Measurements from ENCODE around the gene NRARP. TPM values are rescaled to one million over a fixed set of nuclear protein-coding genes. Genes with fewer than 3 reads are reported as not detected.

NRARP gene
- total and polyA plus RNA-seq, 2 of the 8 experiments (the other 6 are each of a cell fraction or from before 2014, with no cell fraction given): 32.5 to 37.2 TPM

DNA sequence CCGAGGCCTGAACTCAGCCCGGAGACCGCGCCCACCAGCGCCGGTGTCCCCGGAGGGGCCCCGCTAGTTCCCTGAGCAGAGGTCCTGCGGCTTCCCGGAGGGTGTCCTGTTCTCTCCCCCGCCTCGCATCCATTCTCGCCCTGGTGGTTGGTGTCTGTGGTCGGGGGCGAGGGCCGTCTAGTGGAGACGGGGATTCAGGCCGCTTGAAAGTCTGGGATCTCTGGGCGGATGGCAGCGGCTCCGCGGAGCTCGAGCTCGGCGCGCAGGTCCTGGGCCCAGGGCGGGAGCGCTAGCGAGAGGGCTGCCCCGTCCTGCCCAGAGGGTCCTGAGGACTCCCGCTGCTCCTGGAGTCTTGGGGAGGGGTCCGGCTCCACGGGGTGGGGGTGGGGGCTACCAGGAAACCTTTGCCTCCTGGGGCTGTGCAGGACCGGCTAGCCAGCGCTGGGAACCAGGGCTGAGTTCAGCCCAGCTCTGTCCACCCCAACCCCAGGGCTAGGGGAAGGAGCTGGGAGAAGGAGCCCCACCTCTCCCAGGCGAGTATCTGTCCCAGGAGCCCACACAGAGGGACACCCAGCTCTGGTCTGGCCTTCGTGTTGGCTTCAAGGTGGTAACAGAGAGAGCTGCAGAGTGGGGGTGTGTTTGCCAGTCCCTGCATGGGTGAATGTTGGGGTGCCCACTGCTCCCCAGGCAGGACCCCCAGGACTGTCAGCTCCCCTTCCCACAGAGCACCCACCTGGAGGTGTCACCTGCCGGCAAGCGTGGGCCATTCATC, 20.5 kb downstream of the NRARP start (continued):
- TF ChIP-seq, protein P1, sequence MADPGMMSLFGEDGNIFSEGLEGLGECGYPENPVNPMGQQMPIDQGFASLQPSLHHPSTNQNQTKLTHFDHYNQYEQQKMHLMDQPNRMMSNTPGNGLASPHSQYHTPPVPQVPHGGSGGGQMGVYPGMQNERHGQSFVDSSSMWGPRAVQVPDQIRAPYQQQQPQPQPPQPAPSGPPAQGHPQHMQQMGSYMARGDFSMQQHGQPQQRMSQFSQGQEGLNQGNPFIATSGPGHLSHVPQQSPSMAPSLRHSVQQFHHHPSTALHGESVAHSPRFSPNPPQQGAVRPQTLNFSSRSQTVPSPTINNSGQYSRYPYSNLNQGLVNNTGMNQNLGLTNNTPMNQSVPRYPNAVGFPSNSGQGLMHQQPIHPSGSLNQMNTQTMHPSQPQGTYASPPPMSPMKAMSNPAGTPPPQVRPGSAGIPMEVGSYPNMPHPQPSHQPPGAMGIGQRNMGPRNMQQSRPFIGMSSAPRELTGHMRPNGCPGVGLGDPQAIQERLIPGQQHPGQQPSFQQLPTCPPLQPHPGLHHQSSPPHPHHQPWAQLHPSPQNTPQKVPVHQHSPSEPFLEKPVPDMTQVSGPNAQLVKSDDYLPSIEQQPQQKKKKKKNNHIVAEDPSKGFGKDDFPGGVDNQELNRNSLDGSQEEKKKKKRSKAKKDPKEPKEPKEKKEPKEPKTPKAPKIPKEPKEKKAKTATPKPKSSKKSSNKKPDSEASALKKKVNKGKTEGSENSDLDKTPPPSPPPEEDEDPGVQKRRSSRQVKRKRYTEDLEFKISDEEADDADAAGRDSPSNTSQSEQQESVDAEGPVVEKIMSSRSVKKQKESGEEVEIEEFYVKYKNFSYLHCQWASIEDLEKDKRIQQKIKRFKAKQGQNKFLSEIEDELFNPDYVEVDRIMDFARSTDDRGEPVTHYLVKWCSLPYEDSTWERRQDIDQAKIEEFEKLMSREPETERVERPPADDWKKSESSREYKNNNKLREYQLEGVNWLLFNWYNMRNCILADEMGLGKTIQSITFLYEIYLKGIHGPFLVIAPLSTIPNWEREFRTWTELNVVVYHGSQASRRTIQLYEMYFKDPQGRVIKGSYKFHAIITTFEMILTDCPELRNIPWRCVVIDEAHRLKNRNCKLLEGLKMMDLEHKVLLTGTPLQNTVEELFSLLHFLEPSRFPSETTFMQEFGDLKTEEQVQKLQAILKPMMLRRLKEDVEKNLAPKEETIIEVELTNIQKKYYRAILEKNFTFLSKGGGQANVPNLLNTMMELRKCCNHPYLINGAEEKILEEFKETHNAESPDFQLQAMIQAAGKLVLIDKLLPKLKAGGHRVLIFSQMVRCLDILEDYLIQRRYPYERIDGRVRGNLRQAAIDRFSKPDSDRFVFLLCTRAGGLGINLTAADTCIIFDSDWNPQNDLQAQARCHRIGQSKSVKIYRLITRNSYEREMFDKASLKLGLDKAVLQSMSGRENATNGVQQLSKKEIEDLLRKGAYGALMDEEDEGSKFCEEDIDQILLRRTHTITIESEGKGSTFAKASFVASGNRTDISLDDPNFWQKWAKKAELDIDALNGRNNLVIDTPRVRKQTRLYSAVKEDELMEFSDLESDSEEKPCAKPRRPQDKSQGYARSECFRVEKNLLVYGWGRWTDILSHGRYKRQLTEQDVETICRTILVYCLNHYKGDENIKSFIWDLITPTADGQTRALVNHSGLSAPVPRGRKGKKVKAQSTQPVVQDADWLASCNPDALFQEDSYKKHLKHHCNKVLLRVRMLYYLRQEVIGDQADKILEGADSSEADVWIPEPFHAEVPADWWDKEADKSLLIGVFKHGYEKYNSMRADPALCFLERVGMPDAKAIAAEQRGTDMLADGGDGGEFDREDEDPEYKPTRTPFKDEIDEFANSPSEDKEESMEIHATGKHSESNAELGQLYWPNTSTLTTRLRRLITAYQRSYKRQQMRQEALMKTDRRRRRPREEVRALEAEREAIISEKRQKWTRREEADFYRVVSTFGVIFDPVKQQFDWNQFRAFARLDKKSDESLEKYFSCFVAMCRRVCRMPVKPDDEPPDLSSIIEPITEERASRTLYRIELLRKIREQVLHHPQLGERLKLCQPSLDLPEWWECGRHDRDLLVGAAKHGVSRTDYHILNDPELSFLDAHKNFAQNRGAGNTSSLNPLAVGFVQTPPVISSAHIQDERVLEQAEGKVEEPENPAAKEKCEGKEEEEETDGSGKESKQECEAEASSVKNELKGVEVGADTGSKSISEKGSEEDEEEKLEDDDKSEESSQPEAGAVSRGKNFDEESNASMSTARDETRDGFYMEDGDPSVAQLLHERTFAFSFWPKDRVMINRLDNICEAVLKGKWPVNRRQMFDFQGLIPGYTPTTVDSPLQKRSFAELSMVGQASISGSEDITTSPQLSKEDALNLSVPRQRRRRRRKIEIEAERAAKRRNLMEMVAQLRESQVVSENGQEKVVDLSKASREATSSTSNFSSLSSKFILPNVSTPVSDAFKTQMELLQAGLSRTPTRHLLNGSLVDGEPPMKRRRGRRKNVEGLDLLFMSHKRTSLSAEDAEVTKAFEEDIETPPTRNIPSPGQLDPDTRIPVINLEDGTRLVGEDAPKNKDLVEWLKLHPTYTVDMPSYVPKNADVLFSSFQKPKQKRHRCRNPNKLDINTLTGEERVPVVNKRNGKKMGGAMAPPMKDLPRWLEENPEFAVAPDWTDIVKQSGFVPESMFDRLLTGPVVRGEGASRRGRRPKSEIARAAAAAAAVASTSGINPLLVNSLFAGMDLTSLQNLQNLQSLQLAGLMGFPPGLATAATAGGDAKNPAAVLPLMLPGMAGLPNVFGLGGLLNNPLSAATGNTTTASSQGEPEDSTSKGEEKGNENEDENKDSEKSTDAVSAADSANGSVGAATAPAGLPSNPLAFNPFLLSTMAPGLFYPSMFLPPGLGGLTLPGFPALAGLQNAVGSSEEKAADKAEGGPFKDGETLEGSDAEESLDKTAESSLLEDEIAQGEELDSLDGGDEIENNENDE (IDR thresholded peaks at IDR 0.05; ENCODE audit: insufficient replicate concordance, low read length): no peak
- peak; percentile 13; the same call in 1 of the 2 replicates for TF ChIP-seq EGR1 (IDR thresholded peaks at IDR 0.05; ENCODE audit: borderline replicate concordance, low read depth, low read length)
- peak; percentile 61; the same call in 1 of the 2 replicates for TF ChIP-seq RBBP5 (IDR thresholded peaks at IDR 0.05; ENCODE audit: borderline replicate concordance, low read depth, low read length)
- no peak for TF ChIP-seq POLR2AphosphoS5 (IDR thresholded peaks at IDR 0.05; ENCODE audit: low read depth, low read length)
- TF ChIP-seq SIX5 (IDR thresholded peaks at IDR 0.05; ENCODE audit: low read depth, low read length): no peak
- 0 out of 4 replicates have a peak, but pooled peaks of 1 of the 2 experiments have one; percentile 24 for TF ChIP-seq SIN3A (conservative IDR thresholded peaks at IDR 0.05 in 1 of 2, IDR thresholded peaks at IDR 0.05 in 1 of 2; ENCODE audit: low read depth in 1 of 2, low read length in 2 of 2)
- TF ChIP-seq EZH2 (IDR thresholded peaks at IDR 0.05; ENCODE audit: low read depth, low read length, severe bottlenecking): no peak
- TF ChIP-seq RAD21 (IDR thresholded peaks at IDR 0.05 in 1 of 2, conservative IDR thresholded peaks at IDR 0.05 in 1 of 2; ENCODE audit: low read depth in 2 of 2, low read length in 2 of 2): no peak
- no peak for TF ChIP-seq CEBPB (IDR thresholded peaks at IDR 0.05; ENCODE audit: low read depth, low read length)
